D721Med (cell line): ENCODE measurements around the gene NATD1.

Source experiments
- DNase-seq: peaks from one replicate; pipeline ENCODE4 v3.0.0; 2011; ENCODE audit warnings: low spot score; ENCODE audit not compliant: insufficient read length
- FAIRE-seq: peaks from 2 replicates; lab custom pipeline; 2011; peaks lifted over from hg19 to GRCh38; lab: Jason Lieb, UNC
- TF ChIP-seq, protein P1 (sequence below): IDR thresholded peaks from 2 replicates; pipeline ENCODE4 v1.5.1; 2012; ENCODE audit warnings: mild to moderate bottlenecking, control low read depth; ENCODE audit not compliant: insufficient read depth; ENCODE audit errors: missing control alignments

The NATD1 gene

DNA sequence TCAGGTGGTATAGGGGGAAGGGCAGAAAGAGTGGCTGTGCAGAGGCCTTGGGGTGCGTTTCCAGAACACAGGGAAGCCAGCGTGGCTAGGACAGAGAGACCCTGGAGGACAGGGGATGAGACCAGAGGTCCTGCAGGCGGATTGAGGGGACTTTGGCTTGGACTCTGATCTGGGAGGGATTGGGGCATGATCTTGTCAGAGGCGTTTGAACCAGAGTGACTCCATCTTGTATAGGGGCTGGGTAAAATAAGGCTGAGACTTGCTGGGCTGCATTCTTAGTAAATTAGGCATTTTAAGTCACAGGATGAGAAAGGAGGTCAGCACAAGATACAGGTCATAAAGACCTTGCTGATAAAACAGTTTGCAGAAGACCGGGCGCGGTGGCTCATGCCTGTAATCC is 5.4 kb upstream of the NATD1 start:
- FAIRE-seq = no peak
- no peak for DNase-seq
- TF ChIP-seq, protein P1, sequence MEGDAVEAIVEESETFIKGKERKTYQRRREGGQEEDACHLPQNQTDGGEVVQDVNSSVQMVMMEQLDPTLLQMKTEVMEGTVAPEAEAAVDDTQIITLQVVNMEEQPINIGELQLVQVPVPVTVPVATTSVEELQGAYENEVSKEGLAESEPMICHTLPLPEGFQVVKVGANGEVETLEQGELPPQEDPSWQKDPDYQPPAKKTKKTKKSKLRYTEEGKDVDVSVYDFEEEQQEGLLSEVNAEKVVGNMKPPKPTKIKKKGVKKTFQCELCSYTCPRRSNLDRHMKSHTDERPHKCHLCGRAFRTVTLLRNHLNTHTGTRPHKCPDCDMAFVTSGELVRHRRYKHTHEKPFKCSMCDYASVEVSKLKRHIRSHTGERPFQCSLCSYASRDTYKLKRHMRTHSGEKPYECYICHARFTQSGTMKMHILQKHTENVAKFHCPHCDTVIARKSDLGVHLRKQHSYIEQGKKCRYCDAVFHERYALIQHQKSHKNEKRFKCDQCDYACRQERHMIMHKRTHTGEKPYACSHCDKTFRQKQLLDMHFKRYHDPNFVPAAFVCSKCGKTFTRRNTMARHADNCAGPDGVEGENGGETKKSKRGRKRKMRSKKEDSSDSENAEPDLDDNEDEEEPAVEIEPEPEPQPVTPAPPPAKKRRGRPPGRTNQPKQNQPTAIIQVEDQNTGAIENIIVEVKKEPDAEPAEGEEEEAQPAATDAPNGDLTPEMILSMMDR = no peak

DNA sequence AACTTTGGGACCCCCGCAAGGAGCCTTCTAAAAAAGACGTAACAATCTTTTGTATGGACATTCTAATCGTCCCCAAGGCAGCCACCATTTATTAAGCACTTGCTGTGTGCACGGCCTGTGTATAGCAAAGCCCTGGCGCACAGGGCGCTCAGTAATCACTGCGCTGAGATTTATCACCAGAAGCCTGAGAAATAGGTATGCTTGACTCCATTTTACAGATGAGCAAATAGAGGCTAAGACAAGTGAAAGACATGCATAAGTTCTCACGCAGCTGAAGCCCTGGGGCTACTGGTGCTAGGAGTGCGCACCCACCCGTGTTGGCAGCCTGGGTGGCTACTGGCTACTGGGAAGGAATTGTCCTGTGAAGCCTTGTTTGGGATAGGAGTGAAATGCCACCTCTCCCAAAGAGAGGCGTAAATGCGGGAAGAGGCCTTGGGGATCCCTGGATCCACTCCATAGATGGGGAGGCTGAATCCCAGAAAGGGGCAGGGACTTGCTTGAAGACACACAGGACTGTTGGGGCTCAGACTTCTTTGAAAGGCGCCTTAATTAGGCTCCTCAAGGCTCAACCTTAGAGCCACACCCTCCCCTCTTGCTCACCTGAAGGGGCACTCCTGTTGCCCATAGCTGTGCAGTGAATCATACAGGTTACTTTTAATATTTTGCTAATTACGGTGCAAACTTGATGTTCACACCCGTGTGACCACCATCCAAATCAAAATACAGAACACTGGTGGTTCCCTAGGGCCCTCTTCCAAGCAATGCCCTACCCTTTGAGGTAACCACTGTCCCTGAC is 634 bp upstream of the NATD1 start:
- DNase-seq (no peak), FAIRE-seq (no peak)
- TF ChIP-seq, protein P1 = no peak

DNA sequence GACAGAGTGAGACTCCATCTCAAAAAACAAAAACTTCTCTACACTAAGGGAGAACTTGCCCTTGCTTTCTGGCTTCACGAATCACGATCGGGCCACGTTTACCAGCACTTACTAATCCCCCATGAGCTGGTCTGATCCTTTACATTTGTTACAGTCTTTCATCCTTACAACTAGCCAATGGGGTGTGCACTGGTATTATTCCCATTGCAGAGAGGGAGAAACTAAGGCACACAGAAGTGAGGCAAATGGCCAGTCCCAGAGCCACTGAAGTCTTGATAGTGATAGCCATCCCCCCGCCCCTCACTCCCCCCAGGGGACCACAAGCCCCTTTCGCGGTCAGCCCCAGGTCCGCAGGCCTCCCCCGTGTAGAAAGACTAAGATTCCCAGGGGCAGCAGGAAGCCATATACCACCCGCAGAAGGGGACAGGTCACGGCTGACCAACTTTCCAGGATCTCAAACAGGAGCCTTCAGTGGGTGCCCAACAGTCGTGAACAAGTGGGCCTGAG is 868 bp downstream of the NATD1 start:
- FAIRE-seq = no peak
- DNase-seq = no peak
- TF ChIP-seq, protein P1 = no peak

DNA sequence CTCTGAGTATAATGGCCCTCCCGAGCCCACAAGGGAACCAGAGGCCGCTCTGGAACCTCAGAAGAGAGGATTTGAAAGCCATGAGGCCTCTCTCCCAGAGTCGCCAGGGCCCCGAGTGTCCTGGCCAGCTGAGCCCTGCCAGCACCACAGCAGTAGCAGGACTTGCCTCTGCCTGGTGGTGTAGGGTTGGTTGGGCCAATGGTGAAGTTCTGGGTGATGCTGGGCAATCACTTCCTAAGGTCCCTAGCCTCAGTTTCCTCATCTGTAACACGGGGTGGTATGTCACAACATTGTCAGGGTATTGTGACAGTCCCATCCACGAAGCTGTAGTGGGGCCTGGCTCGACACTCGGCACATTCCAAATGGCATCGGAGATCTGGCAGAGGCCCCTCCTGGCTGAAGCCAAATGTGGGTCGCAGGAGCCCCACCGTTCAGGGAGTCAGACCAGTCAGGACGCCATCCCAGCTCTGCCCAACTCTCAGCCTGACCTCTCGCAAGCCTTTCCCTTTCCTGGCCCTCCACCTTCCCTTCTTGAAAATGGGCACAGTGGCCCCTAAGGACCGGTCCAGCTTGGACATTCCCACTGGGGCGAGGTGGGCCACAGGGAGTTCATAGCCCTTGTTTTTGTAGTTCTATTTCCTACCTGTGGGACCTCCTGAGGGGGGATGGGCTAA is 1.7 kb downstream of the NATD1 start:
- TF ChIP-seq, protein P1 = no peak
- no peak for DNase-seq
- FAIRE-seq = no peak

DNA sequence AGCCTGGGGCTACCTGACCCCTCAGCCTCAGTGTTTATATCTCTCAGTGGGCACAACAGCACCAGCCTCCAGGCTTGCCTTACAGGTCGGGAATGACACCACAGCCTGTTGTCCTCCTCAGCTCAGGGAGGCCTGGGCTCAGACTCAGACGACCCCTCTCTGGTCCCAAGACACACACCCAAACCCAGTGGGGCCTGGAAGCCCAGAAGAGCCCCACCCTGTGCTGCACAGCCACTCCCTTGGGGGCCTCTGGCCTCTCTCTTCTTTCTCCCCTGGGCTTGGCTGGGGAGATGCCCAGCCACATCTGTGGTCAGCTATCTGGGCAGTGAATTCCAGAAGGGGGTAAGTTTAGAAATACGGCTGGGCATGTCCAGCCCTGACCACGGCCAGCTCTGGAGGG is 2.4 kb downstream of the NATD1 start:
- TF ChIP-seq, protein P1 = no peak
- DNase-seq = no peak
- FAIRE-seq = no peak

DNA sequence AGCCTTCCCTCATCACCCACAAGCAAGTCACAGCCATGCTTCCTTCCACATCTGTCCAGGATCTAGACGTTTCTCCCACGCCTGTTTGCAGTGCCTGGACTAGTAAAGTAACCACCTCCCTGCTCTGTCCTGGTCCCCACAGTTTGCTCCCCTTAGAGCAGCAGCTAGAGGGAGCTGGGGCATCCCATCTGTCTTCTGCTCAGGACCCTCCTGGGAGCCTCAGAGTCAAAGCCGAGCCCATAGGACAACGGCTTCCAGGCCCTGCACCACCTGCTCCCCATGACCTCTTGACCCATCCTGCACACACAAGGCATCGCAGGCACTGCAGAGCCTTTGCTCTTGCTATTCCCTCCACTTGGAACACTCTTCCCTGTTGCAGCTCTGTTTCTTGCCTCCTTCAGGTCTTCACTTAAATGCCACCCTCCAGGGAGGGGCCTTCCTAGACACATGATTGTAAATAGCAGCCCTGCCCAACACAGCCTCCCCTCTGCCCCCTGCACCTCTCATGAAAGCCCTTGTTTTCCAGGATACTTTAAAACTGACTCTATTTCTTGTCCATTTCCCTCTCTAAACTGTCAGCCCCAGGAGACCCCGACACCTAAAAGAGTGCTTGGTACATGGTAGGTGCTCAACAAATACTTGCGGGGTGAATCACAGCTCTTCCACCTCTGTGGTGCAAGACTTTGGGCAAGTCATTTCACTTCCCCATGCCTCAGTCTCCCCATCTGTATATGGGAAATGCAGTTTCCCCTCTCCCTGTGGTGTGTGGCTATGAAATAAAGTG is 3.1 kb downstream of the NATD1 start:
- DNase-seq = no peak
- TF ChIP-seq, protein P1 = no peak
- no peak for FAIRE-seq
